Natural killer cell treated with Interleukin-12 subunit alpha and Interleukin-12 subunit beta and Interleukin-15 and Interleukin-18, amount 100 ng/mL, for 72 hours (primary cell): Measurements from ENCODE around the gene ITFG1. TPM values are rescaled to one million over a fixed set of nuclear protein-coding genes. Genes with fewer than 3 reads are reported as not detected.
"Not testable (repeated sequence)": the region's sequence is repeated elsewhere in the genome, so short reads cannot be mapped to it uniquely, and the experiment has no call there.

Experiments used
- ATAC-seq, 2 donors: fragments of 150-1000 bp; cut with Tn5 transposase in 1 of 2; sonication (Bioruptor Pico), chemical (Tn5 transposase) in 1 of 2; 2 replicates each; pipeline ENCODE4 v1.10.0; 2021
- DNase-seq: peaks from one replicate; pipeline ENCODE4 v3.0.0; 2022; ENCODE audit warnings: low spot score
- H3K27ac Mint-ChIP-seq, 2 donors: 1 replicate in 1 of 2; 2 replicates in 1 of 2; pipeline ENCODE4 v1.8.0; 2022; ENCODE audit warnings: mixed read lengths in 2 of 2, mild to moderate bottlenecking in 1 of 2, moderate library complexity in 1 of 2
- H3K27me3 Mint-ChIP-seq, 2 donors: 1 replicate in 1 of 2; 2 replicates in 1 of 2; pipeline ENCODE4 v1.8.0; 2022; ENCODE audit warnings: mixed read lengths in 2 of 2
- H3K36me3 Mint-ChIP-seq: one replicate; pipeline ENCODE4 v1.8.0; 2022; ENCODE audit warnings: mixed read lengths
- H3K4me1 Mint-ChIP-seq, 2 donors: 1 replicate in 1 of 2; 2 replicates in 1 of 2; pipeline ENCODE4 v1.8.0; 2022; ENCODE audit warnings: low read depth in 2 of 2, mixed read lengths in 2 of 2, mild to moderate bottlenecking in 1 of 2
- H3K4me3 Mint-ChIP-seq: one replicate; pipeline ENCODE4 v1.8.0; 2022; ENCODE audit warnings: mixed read lengths
- H3K9me3 Mint-ChIP-seq: 2 replicates; pipeline ENCODE4 v1.8.0; 2022; ENCODE audit warnings: mixed read lengths
- total RNA-seq, 2 donors: library from RNA; stranded (reverse); gene quantifications; one replicate each; pipeline ENCODE4 v1.2.3, GENCODE V29; 2022

The ITFG1 gene
- total RNA-seq, 2 donors from 2014 or later, result 26.9 to 31.8 TPM

DNA sequence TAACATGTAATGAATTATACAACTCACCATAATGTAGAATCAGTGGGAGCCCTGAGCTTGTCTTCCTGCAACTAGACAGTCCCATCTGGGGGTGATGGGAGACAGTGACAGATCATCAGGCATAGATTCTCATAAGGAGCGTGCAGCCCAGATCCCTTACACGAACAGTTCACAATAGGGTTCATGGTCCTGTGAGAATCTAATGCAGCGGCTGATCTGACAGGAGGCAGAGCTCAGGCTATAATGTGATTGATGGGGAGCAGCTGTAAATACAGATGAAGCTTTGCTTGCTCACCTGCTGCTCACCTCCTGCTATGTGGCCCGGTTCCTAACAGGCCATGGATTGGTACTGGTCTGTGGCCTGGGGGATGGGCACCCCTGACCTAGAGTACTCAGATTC, 257.4 kb downstream of the ITFG1 start:
- ATAC-seq, H3K36me3 Mint-ChIP-seq: not testable (repeated sequence)

DNA sequence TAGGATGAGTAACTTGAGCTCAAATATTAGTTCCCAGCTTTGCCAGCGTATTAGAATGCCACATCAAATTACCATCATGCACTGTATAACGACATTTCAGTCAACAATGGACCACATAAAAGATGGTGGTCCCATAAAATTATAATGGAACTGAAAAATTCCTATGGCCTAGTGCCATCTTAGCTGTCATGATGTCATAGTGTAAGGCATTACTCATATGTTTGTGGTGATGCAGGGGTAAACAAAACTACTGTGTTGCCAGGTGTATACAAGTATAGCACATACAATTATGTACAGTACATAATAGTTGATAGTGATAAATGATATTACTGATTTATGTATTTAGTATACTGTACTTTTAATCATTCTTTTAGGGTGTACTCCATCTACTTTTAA, 262.7 kb downstream of the ITFG1 start:
- Mint-ChIP-seq H3K4me3 (no peak overlapping the region), H3K27ac (no peak overlapping the region), H3K4me1 (peaks cover 0 to 3% of the 10 kb centered on the region in 2 donors), H3K9me3 (no peaks in the 10 kb centered on the region), H3K27me3 (no peaks in the 10 kb centered on the region), H3K36me3 (no peaks in the 10 kb centered on the region)
- ATAC-seq (no peak), DNase-seq (no peak)

More for the DNA sequence above, 257.4 kb downstream of the ITFG1 start:
- not testable (repeated sequence) for H3K4me3 Mint-ChIP-seq, H3K27me3 Mint-ChIP-seq, H3K27ac Mint-ChIP-seq, H3K9me3 Mint-ChIP-seq, H3K4me1 Mint-ChIP-seq, DNase-seq

DNA sequence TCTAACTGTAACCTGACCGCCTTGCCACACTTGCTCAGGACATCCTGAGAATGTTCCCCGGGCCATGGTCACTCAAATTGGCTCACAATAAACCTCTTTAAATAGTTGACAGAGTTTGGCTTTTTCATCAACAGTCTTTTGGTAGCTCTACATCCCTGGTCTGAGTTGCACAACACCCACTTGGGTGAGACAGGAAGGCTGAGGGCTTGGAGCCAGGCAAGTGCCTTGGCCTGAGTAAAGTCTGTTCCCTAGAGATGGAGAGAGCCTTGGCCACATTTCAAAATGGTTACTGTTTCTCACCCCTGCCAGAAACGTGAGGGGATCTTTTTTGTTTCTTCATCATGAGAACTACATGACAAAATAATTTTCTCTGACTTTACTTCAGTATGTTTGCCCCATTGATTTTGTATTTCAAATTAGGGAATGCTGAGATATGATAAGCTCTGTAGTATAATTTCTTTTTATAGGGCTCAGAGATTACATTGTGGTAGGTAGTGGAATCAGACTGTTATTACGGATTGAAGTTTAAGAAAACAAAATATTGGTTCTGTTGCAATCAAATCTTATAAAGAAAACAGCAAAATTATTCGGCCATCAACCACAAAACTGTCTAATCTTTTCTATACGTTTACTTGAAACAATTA, 263.2 kb downstream of the ITFG1 start:
- no peak overlapping the region for H3K27ac Mint-ChIP-seq
- H3K27me3 Mint-ChIP-seq, result no peaks in the 10 kb centered on the region

DNA sequence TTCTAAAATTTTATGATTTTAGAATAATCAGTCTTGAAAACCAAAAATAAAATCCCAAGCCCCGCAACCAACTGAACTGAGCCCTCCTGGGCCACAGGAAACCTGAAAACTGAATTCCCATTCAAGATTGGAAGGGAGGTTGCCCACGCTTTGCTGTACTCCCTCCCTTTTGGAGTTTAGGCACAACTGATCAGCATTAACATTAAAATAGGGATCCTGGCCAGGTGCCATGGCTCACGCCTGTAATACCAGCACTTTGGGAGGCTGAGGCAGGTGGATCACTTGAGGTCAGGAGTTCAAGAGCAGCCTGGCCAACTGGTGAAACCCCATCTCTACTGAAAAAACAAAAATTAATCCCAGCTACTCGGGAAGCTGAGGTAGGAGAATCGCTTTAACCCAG, 264.4 kb downstream of the ITFG1 start:
- Mint-ChIP-seq H3K27me3 (no peaks in the 10 kb centered on the region), H3K27ac (no peak overlapping the region), H3K9me3 (no peaks in the 10 kb centered on the region), H3K4me1 (peaks cover 0 to 3% of the 10 kb centered on the region in 2 donors), H3K4me3 (no peak overlapping the region), H3K36me3 (no peaks in the 10 kb centered on the region)
- ATAC-seq (no peak), DNase-seq (no peak)

More for the DNA sequence above, 263.2 kb downstream of the ITFG1 start:
- ATAC-seq (no peak), DNase-seq (no peak)
- Mint-ChIP-seq H3K36me3 (no peaks in the 10 kb centered on the region), H3K4me3 (no peak overlapping the region), H3K4me1 (peaks cover 0 to 3% of the 10 kb centered on the region in 2 donors), H3K9me3 (no peaks in the 10 kb centered on the region)

DNA sequence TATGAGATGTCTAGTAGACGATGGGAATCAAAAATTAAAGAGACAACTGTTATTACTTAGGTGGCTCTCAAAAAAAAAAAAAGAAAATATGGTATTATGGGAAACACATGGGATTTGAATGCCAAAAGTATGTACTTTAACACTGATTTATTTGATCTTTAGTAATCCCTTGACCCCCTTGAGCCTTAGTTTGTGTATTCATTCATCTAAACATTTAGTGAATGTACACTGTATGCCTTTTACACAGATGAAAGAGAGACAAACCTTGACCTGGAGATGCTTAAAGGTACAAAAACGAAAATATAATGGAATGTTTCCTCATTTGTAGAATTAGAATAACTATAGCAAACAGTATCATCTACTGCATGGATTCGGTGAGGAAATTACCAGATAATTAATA, 278.5 kb downstream of the ITFG1 start:
- Mint-ChIP-seq H3K36me3 (peaks cover 4% of the 10 kb centered on the region), H3K4me1 (no peaks in the 10 kb centered on the region), H3K9me3 (no peaks in the 10 kb centered on the region), H3K4me3 (no peak overlapping the region), H3K27me3 (no peaks in the 10 kb centered on the region), H3K27ac (no peak overlapping the region)
- ATAC-seq (no peak), DNase-seq (no peak)

DNA sequence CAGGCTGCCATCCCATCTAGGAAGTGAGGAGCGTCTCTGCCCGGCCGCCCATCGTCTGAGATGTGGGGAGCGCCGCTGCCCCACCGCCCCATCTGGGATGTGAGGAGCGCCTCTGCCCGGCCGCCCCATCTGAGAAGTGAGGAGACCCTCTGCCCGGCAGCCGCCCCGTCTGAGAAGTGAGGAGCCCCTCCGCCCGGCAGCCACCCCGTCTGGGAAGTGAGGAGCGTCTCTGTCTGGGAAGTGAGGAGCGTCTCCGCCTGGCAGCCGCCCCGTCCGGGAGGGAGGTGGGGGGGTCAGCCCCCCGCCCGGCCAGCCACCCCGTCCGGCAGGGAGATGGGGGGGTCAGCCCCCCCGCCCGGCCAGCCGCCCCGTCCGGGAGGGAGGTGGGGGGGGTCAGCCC, 279.8 kb downstream of the ITFG1 start:
- H3K9me3 Mint-ChIP-seq, H3K27me3 Mint-ChIP-seq, H3K36me3 Mint-ChIP-seq, ATAC-seq, H3K4me1 Mint-ChIP-seq, DNase-seq, H3K4me3 Mint-ChIP-seq, H3K27ac Mint-ChIP-seq: not testable (repeated sequence)

DNA sequence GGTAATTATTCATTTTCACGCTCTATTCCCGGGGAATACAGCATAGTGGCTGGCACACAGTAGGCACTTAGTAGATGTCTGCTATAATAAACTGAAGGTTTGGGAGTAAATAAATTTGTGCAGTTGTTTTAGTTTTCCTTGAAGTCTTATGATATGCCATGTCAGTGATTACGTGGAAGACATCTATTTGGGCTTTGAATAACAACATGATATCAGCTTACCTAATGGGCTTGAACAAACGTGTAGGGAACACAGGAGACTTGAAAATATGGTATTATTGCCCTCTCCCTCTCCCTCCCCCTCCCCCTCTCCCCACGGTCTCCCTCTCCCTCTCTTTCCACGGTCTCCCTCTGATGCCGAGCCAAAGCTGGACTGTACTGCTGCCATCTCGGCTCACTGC, 280.8 kb downstream of the ITFG1 start:
- ATAC-seq (no peak), DNase-seq (no peak)
- H3K36me3 Mint-ChIP-seq, result no peaks in the 10 kb centered on the region
- no peaks in the 10 kb centered on the region for H3K9me3 Mint-ChIP-seq
- no peaks in the 10 kb centered on the region for H3K27me3 Mint-ChIP-seq
- H3K4me1 Mint-ChIP-seq, result no peaks in the 10 kb centered on the region
- H3K4me3 Mint-ChIP-seq, result no peak overlapping the region
- H3K27ac Mint-ChIP-seq, result no peak overlapping the region

DNA sequence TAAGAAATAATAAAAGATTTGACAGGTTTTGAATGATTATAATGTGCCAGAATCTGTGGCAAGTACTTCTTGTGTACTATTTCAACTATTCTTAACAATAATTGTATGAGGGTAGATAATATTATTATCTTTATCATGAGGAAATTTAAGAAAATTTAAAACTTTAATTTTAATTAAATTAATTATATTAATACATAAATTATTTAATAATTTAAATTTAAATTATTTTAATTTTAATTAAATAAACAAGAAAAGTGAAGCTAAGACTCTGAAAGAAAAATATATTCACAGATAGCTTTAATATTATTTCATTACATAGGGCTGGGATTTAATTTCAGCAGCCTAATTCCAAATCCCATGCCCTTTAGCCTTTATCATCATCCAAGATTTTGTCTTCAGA, 285.7 kb downstream of the ITFG1 start:
- no peak for ATAC-seq
- H3K36me3 Mint-ChIP-seq, result no peaks in the 10 kb centered on the region
- H3K9me3 Mint-ChIP-seq, result no peaks in the 10 kb centered on the region
- H3K27me3 Mint-ChIP-seq, result no peaks in the 10 kb centered on the region
- no peak overlapping the region for H3K4me3 Mint-ChIP-seq
- no peak overlapping the region for H3K27ac Mint-ChIP-seq
- DNase-seq, result no peak
- H3K4me1 Mint-ChIP-seq, result no peaks in the 10 kb centered on the region

DNA sequence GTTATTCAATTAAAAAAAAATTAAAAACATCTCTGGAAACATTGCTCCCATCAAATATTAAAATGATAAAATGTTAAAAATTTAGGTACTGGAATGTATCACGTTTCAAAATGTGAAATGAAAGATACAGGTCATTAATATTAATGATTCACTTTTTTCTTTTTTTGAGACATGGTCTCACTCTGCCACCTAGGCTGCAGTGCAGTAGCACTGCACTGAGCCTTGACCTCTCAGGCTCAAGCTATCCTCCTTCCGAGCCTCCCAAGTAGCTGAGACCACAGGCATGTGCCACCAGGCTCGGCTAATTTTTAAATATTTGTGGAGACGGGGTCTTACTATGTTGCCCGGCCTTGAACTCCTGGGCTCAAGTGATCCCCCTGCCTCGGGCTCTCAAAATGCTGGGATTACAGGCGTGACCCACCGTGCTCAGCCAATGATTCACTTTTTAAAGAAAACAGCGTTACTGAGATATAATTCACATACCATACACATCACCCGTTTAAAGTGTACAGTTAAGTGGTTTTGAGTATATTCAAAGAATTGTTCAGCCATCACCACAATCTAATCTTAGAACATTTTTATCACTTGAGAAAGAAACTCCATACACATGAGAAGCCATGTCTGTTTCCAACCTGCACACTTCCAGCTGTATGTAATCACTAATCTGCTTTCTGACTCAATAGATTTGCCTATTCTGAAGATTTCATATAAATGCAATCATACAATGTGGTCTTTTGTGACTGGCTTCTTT, 298.0 kb downstream of the ITFG1 start:
- no peaks in the 10 kb centered on the region for H3K27me3 Mint-ChIP-seq
- ATAC-seq (no peak), DNase-seq (no peak)
- H3K9me3 Mint-ChIP-seq, result no peaks in the 10 kb centered on the region
- H3K4me3 Mint-ChIP-seq, result no peak overlapping the region
- no peak overlapping the region for H3K27ac Mint-ChIP-seq
- peaks cover 0 to 2% of the 10 kb centered on the region in 2 donors for H3K4me1 Mint-ChIP-seq
- H3K36me3 Mint-ChIP-seq, result peaks cover 4% of the 10 kb centered on the region

DNA sequence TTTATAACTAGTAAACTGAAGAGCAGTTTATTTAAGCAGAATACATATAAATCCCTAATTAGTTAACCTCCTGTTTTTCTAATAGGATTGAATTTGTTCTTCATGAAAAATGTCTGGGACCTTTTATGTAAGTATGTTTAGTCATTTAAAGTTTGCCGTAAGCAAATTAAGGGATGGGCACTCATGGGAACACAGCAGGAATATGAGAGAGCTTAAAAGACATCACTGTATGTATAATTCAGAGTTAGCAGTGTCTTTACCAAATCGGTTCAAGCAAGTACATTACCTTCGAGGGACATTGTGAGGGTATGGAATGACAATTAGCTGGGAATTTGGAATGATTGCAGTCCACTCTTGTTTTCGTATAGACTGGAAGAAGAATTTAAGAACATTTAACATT, 299.4 kb downstream of the ITFG1 start:
- no peak for DNase-seq
- no peaks in the 10 kb centered on the region for H3K9me3 Mint-ChIP-seq
- no peak overlapping the region for H3K4me3 Mint-ChIP-seq
- H3K36me3 Mint-ChIP-seq, result peaks cover 4% of the 10 kb centered on the region
- ATAC-seq, result no peak
- H3K4me1 Mint-ChIP-seq, result no peaks in the 10 kb centered on the region
- H3K27me3 Mint-ChIP-seq, result no peaks in the 10 kb centered on the region
- H3K27ac Mint-ChIP-seq, result no peak overlapping the region

DNA sequence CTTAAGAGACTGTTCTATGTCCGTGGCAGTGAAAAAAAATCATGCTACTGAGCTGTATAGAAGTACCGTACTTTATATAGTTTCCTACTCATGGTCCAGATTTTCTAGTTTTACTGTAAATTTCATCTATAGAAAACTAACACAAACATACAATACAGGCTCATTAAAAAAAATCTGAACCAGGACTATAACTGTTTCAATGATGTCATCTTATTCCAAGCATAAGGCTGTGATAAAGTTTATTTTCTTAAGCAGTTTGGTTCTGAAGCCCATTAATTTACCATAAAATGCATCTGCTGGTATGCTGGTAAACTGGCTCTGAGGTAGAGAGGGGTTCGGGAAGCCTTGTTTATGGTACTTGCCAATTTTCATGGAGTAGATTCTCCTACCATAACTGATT, 300.4 kb downstream of the ITFG1 start:
- H3K36me3 Mint-ChIP-seq, result peaks cover 4% of the 10 kb centered on the region
- no peak for DNase-seq
- no peak overlapping the region for H3K27ac Mint-ChIP-seq
- no peaks in the 10 kb centered on the region for H3K9me3 Mint-ChIP-seq
- H3K4me1 Mint-ChIP-seq, result no peaks in the 10 kb centered on the region
- H3K4me3 Mint-ChIP-seq, result no peak overlapping the region
- no peaks in the 10 kb centered on the region for H3K27me3 Mint-ChIP-seq
- ATAC-seq, result no peak

DNA sequence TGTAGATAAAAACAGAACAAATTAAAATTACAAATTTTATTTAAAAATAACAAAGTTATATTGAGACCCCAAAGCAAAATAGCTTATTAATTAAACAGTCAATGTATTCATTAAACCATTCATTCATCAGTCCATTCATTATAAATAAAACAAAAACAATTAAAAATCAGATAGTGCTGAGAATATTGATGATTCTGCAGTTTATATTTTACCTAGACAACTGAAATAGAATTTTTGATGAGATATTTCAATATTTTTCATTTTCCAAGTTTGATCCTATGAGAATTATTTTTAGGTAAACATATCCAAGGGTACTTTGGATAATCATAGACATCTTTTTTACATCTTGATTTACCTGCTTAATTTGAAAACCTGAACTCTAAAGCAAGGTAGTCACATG, 301.9 kb downstream of the ITFG1 start:
- ATAC-seq (no peak), DNase-seq (no peak)
- Mint-ChIP-seq H3K4me3 (no peak overlapping the region), H3K4me1 (no peaks in the 10 kb centered on the region), H3K27ac (no peak overlapping the region), H3K36me3 (peaks cover 4% of the 10 kb centered on the region), H3K9me3 (no peaks in the 10 kb centered on the region), H3K27me3 (no peaks in the 10 kb centered on the region)

DNA sequence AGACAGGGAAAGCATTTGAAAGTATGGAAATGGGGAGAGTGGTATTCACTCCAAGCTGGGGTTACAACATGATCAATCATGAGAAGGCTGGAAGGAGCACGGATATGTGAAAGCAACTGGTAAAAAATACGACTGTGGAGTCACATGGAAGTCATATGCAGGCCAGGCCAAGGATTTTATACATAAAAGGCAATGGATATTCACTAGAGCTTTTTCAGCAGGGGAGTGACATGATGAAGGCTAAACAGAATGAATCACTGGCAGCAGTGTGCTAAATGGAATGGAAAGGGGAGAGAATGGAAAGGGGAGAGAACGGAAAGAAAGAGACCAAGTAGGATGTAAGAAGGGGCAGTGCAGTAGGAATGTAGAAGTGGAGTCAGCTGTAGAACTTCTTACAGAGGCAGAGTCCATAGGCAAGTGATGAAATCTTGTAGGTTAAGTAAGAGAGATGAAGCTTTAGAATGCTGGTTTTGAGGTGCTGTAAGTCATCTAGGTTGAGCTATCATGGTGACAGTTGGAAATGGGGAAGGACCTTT, 304.1 kb downstream of the ITFG1 start:
- ATAC-seq, result no peak
- DNase-seq, result no peak
- Mint-ChIP-seq H3K36me3 (peaks cover 20% of the 10 kb centered on the region), H3K9me3 (no peaks in the 10 kb centered on the region), H3K4me3 (no peak overlapping the region), H3K27ac (no peak overlapping the region), H3K4me1 (no peaks in the 10 kb centered on the region), H3K27me3 (no peaks in the 10 kb centered on the region)

DNA sequence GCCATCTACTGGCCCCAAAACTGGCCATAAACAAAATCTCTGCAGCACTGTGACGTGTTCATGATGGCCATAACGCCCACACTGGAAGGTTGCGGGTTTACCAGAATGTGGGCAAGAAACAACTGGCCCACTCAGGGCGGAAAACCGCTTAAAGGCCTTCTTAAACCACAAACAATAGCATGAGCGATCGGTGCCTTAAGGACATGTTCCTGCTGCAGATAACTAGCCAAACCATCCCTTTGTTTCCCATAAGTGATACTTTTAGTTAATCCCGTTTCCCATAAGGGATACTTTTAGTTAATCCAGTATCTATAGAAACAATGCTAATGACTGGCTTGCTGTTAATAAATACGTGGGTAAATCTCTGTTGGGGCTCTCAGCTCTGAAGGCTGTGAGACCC, 308.4 kb downstream of the ITFG1 start:
- not testable (repeated sequence) for H3K27me3 Mint-ChIP-seq, ATAC-seq, H3K9me3 Mint-ChIP-seq, DNase-seq, H3K27ac Mint-ChIP-seq, H3K4me1 Mint-ChIP-seq, H3K4me3 Mint-ChIP-seq
- H3K36me3 Mint-ChIP-seq, result peaks cover 21% of the 10 kb centered on the region
